Lower lobe of right lung (tissue), 2 donors: ENCODE data around the gene CLEC2D. TPM values are rescaled to one million over a fixed set of nuclear protein-coding genes. Genes with fewer than 3 reads are reported as not detected.

Experiments
- ATAC-seq, 2 donors: fragments of 200-7000 bp; cut with Tn5 transposase; one replicate each; pipeline ENCODE4 v1.9.1; 2020 to 2022; ENCODE audit warnings: mild to moderate bottlenecking in 2 of 2, moderate library complexity in 2 of 2
- DNase-seq: peaks from one replicate; pipeline ENCODE4 v3.0.0-alpha.2; 2020
- H3K27ac ChIP-seq: fragments of 200-600 bp; one replicate; pipeline ENCODE4 v1.8.0; 2022
- H3K27me3 ChIP-seq: fragments of 200-600 bp; one replicate; pipeline ENCODE4 v1.8.0; 2022; ENCODE audit warnings: low read depth
- H3K36me3 ChIP-seq: fragments of 200-600 bp; one replicate; pipeline ENCODE4 v1.8.0; 2022; ENCODE audit warnings: mild to moderate bottlenecking
- H3K4me1 ChIP-seq: fragments of 200-600 bp; one replicate; pipeline ENCODE4 v1.8.0; 2022
- H3K4me3 ChIP-seq: fragments of 200-600 bp; one replicate; pipeline ENCODE4 v1.8.0; 2022; ENCODE audit warnings: mild to moderate bottlenecking
- H3K9me3 ChIP-seq: fragments of 200-600 bp; one replicate; pipeline ENCODE4 v1.8.0; 2022
- intact Hi-C: fragments of 100-400 bp; cut with DNase I; formaldehyde crosslinking; loops from one replicate; pipeline ENCODE4 v1.11.0; 2022
- total RNA-seq: library from RNA; stranded (reverse); fragmentation: NEBNext Ultra II Directional; extraction: Animal tissue kit (Norgen Biotek cat#: 25700); gene quantifications from one replicate; pipeline ENCODE4 v1.2.1, GENCODE V29; 2021
- TF ChIP-seq, protein P1 (sequence below): fragments of 200-600 bp; IDR thresholded peaks from one replicate; pipeline ENCODE4 v1.8.0; 2022; ENCODE audit warnings: antibody characterized with exemption, mild to moderate bottlenecking
- donor health status: DM: no; HTN: yes; CAD: no; lungs with severe emphysema.

The CLEC2D gene
- total RNA-seq, 1 donor from 2014 or later: 13.9 TPM

GRCh38 chr12:9745199-9745598, 75.7 kb downstream of the CLEC2D start:
- no peaks in the 10 kb centered on the region for H3K27me3 ChIP-seq
- no peak overlapping the region for H3K4me3 ChIP-seq
- H3K36me3 ChIP-seq: no peaks in the 10 kb centered on the region
- intact Hi-C loops: no loop called here
- DNase-seq (no peak), ATAC-seq (no peak)
- H3K27ac ChIP-seq: no peak overlapping the region
- no peaks in the 10 kb centered on the region for H3K9me3 ChIP-seq
- TF ChIP-seq, protein P1, sequence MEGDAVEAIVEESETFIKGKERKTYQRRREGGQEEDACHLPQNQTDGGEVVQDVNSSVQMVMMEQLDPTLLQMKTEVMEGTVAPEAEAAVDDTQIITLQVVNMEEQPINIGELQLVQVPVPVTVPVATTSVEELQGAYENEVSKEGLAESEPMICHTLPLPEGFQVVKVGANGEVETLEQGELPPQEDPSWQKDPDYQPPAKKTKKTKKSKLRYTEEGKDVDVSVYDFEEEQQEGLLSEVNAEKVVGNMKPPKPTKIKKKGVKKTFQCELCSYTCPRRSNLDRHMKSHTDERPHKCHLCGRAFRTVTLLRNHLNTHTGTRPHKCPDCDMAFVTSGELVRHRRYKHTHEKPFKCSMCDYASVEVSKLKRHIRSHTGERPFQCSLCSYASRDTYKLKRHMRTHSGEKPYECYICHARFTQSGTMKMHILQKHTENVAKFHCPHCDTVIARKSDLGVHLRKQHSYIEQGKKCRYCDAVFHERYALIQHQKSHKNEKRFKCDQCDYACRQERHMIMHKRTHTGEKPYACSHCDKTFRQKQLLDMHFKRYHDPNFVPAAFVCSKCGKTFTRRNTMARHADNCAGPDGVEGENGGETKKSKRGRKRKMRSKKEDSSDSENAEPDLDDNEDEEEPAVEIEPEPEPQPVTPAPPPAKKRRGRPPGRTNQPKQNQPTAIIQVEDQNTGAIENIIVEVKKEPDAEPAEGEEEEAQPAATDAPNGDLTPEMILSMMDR: no peak
- peaks cover 11% of the 10 kb centered on the region for H3K4me1 ChIP-seq

Other genes starting within 250 kb of the CLEC2D start
- 4.3 TPM for gene KLRB1, start 61.8 kb upstream of the CLEC2D start, total RNA-seq
- gene CLECL1, start 63.4 kb downstream of the CLEC2D start, total RNA-seq: 1.7 TPM
- 11.4 TPM for gene CD69, start 91.2 kb downstream of the CLEC2D start, total RNA-seq
- gene KLRF1, start 157.8 kb downstream of the CLEC2D start, total RNA-seq: 4.1 TPM
- gene CLEC2B, start 199.6 kb downstream of the CLEC2D start, total RNA-seq: 24.8 TPM
- not detected for gene KLRF2, start 211.8 kb downstream of the CLEC2D start, total RNA-seq